Cardiac fibroblast (primary cell): Measurements from ENCODE around the gene WDR6.

Experiments used
- DNase-seq, 2 donors: peaks; one replicate each; pipeline versions ENCODE4 v3.0.0 to v3.0.0-alpha.2; 2010; ENCODE audit warnings: low read depth in 2 of 2
- H3K4me3 ChIP-seq, 2 donors: replicated peaks in 1 of 2; 1 replicate in 1 of 2; 2 replicates in 1 of 2; pipeline ENCODE4 v1.5.1; 2011; ENCODE audit warnings: low read depth in 2 of 2, low read length in 2 of 2, mild to moderate bottlenecking in 2 of 2, moderate library complexity in 1 of 2
- CTCF ChIP-seq: IDR thresholded peaks from one replicate; pipeline ENCODE4 v1.5.1; 2011; ENCODE audit warnings: low read depth, mild to moderate bottlenecking, low read length, inconsistent platforms

Gene WDR6

DNA sequence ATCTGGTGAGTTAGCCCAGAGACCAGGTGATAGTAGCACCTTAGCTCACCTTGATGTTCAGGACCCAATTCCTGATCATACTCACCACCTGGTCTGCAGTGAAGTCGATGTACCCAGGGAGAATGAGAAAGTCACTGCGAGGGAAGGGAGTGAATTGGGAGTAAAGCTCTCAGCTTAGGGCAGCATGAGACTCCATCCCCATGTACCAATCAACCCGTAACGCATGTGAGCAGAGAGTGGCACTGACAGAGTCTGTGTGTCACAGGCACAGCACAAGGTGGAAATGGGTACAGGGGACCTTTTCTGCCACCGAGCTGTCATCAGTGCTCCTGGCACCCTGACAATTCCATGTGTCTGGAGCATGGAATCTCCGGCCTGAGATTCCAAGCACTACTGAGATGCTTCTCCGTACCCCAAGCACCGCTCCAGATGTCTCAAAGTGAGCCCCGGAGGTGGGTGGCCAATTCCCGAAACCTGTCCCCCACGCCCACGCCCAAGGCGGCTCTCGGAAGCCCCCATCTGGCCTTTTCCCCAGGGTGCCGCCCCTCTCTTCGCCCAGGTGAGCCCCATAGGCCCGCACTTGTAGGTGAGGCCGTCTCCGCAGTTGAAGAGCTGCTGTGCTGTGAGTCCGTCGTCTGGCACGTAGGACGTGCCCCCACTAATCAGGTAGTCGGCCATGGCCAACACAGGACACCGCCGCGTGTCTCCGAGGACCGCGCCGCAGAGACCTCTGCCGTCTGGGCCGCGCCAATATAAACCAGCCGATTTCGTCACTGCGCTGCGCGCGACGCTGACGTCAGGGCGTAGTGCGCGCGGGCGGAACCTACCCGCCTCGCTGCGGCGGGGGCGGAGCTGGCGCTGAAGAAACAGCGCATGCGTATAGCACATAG, 21.7 kb downstream of the WDR6 start, which contains the start of gene IMPDH2:
TSS of gene IMPDH2 (minus strand) at position 726 of the 890 bp plus-strand sequence. CDS start at position 678, 48 bp downstream.
- H3K4me3 ChIP-seq: peak within 1 kb of the TSS; percentile 91 to 93
- peak; percentile 93 to 95 for DNase-seq
- no peak for TF ChIP-seq CTCF

DNA sequence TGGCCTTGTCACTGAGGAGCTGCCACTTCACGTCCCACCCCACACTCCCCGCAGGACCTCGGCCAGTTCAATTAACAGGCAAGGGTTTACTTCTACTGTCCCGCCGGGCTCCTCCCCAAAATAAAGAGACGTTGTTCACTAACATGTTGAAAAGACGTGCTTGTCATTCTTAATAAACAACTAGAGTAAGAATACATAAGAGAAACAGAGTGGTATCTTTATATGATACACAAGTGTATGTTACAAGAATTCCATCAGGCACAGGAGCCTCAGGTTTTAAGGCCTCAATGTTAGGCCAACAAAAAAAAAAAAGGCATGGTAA, 22.3 kb downstream of the WDR6 start:
- DNase-seq: no peak
- no peak for TF ChIP-seq CTCF
- no peak overlapping the region for H3K4me3 ChIP-seq

DNA sequence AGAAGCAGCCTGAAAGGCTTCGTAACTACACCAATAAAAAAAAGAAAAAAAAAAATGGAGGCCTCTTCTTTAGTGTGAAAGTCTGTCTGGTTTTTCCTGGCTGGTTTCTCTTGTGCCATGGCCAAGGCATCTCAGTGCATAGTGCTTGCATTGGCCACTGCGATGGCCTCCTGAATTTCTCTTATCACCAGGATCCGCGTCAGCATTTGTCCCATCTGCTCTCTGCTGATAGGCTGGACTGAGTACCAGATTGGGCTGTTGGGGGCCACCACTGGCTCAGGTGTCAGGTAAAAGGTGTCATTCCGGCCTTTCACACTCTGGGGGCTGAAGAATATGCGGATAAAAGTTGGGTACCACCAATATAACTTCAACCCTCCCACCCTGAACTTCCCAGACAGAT, 23.1 kb downstream of the WDR6 start:
- DNase-seq: no peak
- TF ChIP-seq CTCF: no peak

GRCh38 chr3:49032646-49033304, 25.6 kb downstream of the WDR6 start:
- peak in 1 of 2 donors; percentile 51 for DNase-seq
- no peak for TF ChIP-seq CTCF
- H3K4me3 ChIP-seq: no peak overlapping the region

More for the DNA sequence above, 23.1 kb downstream of the WDR6 start:
- H3K4me3 ChIP-seq: no peak overlapping the region

GRCh38 chr3:49034650-49035049, 27.5 kb downstream of the WDR6 start:
- no peak for DNase-seq
- no peak for TF ChIP-seq CTCF
- H3K4me3 ChIP-seq: no peak overlapping the region

DNA sequence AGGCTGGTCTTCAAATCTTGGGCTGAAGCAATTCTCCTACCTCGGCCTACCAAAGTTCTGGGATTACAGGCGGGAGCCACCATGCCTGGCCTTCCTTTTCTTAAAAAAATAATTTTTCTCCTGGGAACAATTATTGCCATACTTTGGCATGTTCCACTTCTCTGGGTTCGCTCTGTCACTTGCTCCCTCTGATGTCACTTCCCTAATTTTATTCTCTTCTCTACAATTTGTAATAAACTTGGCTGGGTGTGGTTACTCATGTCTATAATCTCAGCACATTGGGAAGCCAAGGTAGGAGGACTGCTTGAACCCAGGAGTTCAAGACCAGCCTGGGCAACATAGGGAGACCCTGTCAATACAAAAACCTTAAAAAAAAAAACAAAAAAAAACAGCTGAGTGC, 28.1 kb downstream of the WDR6 start:
- DNase-seq: no peak
- no peak for TF ChIP-seq CTCF
- no peak overlapping the region for H3K4me3 ChIP-seq
